Measurements from ENCODE around the gene PPP2R2D.
"Not testable (repeated sequence)": the region's sequence is repeated elsewhere in the genome, so short reads cannot be mapped to it uniquely, and the experiment has no call there.

Gene PPP2R2D

DNA sequence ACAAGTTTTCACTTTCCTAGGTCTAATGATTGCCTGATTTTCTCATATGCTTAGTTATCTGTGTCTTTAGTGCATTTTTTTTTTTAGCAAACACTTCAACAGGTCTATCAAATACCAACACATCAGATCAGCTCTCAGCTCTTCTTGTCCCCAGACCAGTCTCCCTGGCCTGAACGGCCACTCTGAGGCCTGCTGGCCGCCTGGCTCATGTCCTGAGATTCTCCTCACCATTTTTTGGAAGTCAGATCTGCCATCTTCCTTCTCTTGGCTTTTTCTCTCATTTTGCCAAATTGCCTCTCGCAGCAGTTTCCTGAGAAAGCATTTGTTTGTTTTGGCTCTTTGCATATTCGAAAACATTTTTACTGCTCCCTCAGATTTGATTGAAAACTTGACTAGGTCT lies 29.3 kb downstream of the PPP2R2D start:
- no peak for DNase-seq

DNA sequence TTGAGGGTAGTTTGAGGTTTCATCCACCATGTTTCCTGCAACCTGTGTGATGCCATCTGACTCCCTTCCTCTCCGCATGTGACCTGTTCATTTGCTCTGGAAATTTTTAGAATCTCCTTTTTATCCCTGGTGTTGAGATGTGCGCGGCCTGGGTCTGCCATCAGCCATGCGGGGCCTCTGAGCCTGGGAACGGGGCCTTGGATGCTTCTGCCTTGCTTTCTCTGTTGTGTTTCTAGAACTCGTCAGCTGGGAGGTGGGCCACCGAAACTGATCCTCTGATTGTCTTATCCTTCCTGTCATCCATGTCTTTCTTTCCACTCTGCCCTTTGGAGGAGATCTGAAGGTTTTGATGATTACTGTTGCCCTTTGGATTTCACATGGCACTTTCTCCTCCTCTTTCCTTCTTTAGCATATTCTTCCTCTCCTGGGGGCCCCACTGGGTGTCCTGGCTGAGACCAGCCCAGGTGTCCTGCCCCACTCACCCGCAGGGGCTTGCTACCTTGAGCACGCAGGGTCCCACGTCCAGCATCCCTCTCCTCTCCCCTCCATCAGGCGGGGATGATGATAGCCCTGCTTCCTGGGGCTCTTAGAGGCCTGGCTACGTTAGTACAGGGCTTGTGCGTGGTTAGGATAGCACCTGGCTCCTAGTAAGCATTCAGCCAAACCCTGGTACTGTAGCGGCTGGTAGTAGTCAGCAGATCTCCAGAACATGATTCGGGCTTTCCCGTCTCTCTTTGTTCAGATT lies 29.9 kb downstream of the PPP2R2D start:
- DNase-seq = no peak

DNA sequence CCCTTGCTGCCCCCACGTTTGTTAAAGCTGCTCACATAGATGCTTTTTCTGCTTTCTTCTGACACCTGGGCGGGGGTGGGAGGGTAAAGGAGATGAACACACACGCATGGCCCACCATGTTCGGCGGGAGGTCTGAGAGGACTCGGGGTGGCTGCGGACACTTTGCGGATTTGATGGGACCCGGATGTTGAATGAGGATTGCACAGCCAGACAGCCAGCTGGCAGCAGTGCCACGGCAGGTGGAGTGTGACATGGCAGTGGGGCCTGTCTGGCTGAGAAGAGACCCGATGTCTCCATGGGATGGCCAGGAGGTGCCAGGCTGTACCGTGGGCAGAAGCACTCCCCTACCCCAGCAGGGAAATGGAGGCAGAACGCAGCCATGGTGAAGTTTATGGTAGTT lies 31.2 kb downstream of the PPP2R2D start:
- DNase-seq = no peak

DNA sequence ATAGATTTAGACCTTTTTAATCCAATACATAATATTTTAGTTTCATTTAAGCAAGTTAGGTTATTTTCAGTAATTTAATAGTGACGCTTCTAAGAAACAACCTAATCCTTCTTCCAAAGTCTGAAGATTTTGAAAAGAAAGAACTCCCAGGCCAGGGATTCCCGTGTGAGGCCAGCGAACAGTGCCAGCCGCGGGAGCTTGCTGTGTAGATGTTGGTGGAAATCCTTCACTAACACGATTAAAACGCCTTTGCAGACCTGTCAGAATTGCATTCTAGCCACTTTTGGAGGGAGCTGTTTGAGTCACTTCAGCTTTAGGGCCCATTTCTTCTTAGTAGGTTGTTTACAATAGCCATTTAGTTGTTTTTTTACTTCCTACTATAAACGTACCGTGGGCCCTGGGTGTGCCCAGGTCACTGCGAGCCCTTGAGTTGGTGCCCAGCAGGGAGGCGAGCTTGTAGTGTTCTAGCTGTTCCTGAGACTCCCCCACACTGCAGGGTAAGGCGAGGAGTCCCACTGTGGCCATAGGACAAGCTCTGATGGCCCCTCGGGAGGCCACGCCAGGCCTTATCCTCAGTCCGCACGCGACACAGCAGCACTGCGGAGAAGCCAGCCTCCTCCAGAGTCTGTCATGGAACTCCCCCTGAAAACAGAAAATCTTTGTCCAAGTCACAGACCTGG lies 32.3 kb downstream of the PPP2R2D start:
- no peak for DNase-seq

DNA sequence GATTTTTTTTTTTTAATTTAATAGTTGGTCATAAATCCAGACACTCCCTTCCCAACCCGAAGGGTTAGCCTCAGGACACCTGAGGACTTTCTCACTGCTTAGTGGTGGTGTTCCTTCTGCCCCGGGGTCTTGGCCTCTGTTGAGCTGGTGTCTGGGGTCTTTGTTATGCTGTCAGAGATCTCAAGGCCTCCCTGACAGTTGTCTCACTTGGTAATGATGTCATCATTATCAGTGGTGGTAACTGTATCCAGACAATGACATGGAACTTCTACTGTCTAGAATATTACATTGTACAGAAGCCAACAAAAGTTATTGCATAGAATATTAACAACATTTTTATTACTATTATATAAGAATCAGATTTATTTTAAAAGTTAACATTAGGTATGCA lies 32.9 kb downstream of the PPP2R2D start:
- no peak for DNase-seq

DNA sequence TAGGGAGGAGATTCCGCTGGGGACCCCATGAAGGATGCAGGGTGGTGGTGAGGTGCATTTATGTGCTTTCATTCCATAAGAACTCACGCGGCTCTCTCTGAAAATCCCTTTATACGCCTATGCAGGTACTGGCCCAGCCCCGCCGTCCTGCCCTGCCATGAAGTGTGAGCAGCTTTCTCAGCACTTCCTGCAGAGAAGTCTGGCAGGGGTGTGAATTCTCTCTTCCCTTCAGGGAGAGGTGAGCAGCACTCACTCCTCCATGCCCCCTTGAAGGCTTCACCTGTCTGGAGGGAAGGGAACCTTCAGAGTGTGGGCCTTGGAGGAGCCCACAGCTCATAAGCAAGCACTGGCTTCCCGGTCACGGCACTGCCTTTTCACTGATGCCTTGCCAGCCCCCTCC lies 34.0 kb downstream of the PPP2R2D start:
- no peak for DNase-seq

DNA sequence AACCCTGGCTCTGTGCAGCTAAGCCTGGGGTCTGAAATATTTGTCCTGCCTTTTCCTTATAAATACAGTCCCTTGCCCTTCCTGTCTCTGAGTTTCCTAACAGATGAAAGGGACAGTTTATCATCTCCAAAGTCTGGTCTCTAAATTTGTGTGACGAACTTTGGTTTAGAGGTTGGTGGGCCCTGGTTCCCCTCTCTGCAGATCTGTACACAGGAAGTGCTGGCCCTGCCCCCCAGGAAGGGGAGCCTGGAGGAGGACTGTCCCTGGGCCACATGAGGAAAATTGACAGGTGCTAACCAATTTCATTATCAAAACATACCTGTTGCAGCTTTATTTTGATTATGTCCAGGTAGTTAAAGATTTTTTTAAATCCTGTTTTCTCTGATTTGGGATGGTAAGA lies 34.5 kb downstream of the PPP2R2D start:
- no peak for DNase-seq

DNA sequence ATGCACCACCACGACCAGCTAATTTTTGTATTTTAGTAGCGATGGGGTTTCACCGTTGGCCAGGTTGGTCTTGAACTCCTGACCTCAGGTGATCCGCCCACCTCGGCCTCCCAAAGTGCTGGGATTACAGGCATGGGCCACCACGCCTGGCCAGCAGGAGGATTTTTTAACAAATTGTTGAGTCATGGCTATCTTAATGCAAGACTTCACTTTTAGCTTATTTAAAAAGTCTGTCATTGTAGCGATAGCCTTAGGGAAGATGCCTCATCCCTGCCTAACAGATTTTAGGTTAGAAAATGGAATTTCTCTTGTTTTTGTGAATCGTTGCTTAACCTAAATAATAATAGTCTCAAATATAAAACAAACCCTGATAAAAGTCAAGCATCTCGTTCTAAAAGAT lies 35.5 kb downstream of the PPP2R2D start:
- DNase-seq = no peak

DNA sequence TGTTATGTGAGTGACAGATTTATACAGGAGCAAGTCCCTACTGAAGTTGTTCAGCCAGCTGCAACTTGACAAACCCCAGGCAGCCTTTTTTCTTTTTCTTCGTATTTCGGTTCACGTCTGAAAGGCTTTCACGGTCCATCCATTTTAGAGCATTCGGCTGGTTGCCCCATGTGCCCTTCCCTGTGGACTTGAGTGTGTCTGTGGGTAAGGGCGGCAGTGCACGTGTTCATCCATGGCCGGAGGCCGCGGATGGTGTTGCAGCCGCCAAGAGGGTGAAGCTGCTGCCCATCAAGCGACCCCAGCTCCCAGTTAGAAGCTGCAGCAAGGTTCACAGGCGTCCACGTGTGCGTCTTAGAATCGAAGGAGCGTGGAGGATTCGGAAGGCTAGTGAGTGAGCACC lies 35.9 kb downstream of the PPP2R2D start:
- DNase-seq = no peak

DNA sequence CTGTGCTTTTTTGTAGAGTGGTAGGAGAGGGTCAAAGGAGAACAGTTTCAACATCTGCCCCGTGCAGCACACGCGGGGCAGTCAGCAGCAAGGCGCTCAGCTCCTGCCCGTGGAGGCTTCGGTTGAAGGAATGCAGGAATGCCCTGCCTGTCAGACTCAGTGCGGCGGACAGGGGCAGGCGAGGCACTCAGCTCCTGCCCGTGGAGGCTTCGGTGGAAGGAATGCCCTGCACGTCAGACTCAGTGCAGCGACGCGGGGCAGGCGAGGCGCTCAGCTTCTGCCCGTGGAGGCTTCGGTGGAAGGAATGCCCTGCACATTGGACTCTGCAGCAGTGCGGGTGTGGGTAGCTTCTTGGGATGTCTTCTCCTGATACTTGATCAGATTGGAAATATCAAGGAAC lies 37.0 kb downstream of the PPP2R2D start:
- no peak for DNase-seq

DNA sequence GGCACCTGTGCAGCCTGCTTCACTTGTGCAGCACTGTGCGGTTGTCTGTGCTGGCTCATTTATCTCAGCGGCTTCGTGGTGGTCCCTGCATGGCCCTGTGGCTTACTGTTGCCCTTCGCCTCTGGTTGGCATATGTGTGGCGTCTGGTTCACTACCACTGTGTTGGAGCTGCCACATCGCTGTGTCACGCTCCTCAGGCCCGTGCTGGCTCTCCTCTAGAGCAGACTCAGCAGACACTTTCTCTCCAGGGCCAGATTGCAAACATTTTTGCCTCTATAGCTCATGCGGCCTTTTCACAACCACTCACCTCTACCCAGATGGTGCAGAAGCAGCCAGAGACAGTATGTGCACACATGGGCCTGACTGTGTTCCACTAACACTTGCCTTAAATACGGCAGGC lies 37.9 kb downstream of the PPP2R2D start:
- DNase-seq = no peak

DNA sequence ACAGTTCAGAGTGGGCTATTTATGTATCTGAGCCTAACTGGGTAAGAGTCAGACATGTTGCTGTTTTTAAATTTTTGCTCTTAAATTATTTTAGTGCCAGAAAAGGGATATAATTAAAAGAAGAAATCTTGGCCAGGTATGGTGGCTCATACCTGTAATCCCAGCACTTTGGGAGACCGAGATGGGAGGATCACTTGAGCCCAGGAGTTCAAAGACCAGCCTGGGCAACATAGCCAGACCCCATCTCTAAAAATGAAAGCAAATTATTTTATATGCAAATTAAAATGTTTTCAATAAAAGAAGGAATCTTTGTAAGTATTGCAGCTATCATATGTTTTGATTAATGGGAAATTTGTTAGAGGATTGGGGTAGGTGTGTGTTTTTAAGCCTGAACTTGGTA lies 41.6 kb downstream of the PPP2R2D start:
- DNase-seq = no peak

DNA sequence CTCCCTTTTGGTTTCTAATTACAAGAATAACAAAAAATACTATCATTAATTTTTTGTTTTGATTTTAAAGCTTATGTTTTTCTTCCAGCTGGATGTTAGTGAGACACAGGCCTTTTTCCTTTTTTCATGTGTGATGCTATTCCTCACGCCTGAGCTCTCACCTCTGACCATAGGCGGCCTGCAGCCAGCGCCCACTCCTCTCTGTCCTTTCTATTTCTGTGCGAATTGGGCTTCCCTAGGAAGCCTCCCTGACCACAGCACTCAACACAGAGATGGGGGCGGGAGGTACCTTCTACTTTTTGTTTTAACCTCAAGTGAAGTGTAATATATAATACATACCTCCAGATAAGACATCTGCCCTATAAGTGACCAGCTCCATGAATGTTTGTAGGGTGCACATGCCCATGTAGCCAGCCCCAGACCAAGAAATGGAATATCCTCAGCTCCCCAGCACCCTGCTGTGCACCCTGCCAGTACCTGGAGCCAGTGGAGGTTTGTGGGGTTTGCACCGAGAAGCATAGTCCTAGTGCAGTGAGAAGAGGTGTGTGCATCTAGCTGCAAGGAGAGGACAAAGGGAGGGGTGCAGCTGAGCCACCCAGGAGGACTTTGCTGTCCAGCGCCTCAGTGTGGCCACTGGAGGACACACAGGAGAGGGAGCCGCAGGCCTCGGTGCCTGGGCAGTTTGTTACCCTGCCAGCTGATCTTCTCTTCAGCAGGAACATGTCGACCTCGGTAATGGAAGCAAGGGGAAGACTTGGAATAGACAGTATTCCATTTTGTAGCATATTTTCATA lies 42.4 kb downstream of the PPP2R2D start:
- no peak for DNase-seq

DNA sequence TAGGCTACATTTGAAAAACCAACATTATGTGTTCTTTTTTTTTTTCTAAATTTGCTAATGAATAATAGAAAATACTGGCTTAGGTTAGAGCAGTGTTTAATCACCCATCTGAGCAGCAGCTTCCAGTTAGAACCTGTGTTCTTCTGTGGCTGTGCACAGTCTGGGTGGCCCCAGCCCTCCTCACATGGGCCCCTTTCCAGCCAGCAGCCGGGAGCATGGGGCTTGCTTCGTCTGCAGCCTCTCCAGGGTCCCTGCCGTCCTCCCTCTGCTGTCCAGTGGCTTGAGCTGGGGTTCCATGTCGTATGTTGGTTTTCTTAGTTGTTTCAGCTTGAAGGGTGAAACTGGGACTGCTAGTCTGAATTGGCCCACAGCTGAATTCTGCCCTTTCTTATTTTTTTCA lies 43.6 kb downstream of the PPP2R2D start:
- no peak for DNase-seq

DNA sequence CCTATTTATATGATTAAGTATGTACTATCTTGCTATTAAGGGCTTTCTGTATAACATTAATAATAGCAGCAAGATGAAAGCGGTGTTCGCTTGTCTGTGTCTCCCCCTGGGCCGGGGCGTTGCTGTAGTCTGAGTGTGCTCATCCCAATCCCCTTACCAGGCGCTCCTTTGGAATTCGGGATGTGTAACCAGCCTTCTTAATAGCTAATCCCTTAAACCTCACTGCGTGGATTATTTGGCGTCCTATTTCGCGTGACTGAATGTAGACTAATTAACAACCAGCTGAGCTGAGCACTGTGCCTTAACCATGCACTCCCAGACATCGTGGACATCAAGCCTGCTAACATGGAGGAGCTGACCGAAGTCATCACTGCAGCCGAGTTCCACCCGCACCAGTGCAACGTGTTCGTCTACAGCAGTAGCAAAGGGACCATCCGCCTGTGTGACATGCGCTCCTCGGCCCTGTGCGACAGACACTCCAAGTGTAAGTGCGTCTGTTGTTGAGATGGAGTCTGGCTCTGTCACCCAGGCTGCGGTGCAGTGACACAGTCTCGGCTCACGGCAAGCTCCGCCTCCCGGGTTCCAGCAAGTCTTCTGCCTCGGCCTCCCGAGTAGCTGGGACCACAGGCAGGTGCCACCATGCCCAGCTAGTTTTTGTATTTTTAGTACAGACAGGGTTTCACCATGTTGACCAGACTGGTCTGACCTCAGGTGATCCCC lies 44.3 kb downstream of the PPP2R2D start:
- DNase-seq = no peak

DNA sequence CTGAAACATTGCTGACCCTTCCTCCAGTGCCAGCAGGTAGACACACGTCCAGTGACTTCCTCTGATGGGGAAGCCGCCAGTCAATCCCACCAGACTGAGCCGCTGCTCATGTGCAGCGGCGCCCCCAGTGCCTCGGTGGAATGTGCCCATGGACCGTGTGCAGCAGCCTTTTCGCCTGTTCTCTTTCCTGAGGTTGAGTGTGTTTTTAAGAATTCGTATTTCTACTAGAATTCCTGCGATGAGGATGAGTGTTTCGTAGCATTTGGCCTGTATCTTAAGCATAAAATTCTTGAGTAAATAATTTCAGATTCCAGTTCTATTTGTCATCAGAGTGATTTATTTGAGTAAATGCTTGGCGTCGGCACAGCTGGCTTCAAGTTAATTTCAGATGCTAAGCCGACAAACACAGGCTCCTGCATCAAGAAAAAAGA lies 45.5 kb downstream of the PPP2R2D start:
- DNase-seq = no peak

DNA sequence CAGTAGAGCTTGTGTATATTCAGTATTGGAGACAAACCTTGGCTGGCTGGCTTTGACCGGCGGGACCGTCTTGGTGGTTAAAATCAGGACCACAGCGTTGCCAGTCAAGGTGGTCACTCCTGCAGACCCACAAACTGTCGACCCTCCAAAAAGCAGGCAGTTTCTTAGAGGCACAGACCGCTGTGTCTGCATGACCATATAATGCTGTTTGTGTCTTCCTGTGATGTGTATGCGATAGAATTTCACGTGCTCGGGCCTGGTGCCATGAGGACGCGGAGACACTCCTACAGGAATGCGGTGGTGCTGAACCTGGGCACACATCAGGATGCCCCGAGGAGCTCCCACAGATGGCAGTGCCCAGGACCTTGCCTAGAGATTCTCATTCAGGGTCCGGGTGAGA lies 46.1 kb downstream of the PPP2R2D start:
- no peak for DNase-seq

DNA sequence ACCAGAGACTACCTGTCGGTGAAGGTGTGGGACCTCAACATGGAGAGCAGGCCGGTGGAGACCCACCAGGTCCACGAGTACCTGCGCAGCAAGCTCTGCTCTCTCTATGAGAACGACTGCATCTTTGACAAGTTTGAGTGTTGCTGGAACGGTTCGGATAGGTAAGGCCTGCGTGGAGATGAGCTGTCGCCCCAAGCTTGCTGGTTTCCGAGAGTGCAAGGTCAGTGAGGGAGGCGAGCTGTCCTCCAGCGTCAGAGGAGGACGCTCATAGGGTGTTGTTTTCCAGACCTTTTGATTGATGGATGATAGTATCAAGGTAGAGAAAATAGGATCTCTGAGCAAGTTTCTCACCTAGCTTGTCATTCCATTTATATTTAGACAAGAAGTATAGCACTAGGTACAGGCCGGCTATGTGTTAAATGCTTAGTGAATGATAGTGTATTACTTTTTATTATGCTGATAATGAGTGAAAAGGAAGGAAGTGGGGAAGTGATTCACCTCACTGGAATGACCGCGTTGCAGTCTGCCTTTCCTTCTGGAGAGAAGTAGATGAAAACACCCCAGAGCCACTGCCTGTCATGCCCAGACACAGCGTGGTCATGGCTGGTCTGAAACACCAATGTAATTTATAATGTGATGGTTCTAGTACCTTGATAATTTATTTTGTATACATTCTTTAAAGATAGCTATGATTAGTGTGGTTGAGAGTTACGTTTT lies 47.0 kb downstream of the PPP2R2D start:
- DNase-seq = no peak

DNA sequence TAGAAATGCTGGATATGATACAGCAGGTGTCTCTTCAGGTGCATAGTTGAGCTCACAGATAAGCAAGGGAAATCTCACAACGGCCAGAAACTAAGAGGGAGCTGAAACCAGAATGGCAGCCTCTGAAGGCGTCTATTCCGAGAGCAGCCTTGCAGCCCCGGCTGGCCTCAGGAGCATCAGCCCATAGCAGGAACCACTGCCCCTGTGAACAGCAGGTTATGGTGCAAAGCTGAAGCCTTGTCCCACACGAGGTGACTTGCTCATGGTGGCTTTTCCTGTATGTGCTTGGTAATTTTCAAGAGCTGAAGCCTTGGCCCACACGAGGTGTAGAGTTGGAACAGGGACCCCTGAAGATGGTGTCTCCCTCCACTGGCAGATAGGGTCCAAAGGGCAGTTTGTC lies 47.7 kb downstream of the PPP2R2D start:
- no peak for DNase-seq

DNA sequence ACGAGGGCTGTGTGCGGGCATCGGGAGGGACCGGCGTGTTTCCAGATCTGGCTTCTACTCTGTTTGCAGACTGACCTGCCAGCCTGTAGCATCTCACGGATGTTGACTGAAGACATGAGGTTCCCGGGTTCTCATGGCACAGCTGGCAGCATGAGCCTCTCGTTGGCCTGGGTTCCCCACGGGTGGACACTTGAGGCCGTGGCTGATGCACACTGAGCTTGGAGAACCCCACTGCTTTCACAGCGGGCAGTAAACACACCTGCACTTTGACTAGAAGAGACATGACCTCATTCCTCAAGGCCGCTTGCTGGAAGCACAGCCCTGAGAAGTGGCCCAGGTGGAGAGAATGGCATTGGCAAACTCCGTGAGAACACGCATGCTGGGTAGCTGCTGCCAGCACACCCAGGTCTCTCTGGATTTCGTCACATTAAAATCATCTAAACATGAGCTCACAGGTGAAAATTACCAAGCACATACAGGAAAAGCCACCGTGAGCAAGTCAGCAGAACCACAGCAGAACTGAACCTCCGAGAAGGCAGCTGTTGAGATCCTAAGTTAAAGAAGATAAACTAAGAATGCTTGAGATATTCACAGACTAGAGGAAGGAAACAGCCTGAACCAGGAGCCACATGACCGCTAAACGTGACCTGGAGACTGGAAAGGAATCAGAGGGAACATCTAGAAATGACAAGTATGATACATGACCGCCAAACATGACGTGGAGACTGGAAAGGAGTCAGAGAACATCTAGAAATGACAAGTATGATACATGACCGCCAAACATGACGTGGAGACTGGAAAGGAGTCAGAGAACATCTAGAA lies 48.4 kb downstream of the PPP2R2D start:
- no peak for DNase-seq

DNA sequence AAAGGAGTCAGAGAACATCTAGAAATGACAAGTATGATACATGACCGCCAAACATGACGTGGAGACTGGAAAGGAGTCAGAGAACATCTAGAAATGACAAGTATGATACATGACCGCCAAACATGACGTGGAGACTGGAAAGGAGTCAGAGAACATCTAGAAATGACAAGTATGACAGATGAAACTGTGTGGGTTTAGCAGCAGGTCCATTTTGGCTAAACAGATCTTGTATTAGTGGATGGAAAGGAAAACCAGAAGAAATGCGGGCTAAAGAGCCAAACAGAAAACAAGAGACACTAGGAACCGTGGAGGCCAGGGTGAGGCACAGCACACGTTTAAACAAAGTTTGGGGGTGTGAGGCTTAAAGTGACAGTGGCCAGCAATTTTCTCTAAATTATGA lies 49.1 kb downstream of the PPP2R2D start:
- not testable (repeated sequence) for DNase-seq
